GM15510 (cell line): ENCODE data around the gene RCOR1.

Experiments used
- POLR2A ChIP-seq: IDR thresholded peaks from 3 replicates; pipeline ENCODE4 v1.6.1; 2011; ENCODE audit warnings: borderline replicate concordance; ENCODE audit not compliant: insufficient read length; ENCODE audit errors: extremely low read depth

RCOR1 gene

GRCh38 chr14:102560458-102561261 is 31.8 kb upstream of the RCOR1 start:
- no peak for TF ChIP-seq POLR2A

- TF ChIP-seq POLR2A, result no peak
Observed at GRCh38 chr14:102565331-102565887, 27.0 kb upstream of the RCOR1 start.

GRCh38 chr14:102565959-102566358 is 26.5 kb upstream of the RCOR1 start:
- TF ChIP-seq POLR2A, result no peak

- TF ChIP-seq POLR2A, result no peak
Observed at GRCh38 chr14:102568115-102568614, 24.3 kb upstream of the RCOR1 start.

GRCh38 chr14:102570334-102570995 is 22.0 kb upstream of the RCOR1 start:
- no peak for TF ChIP-seq POLR2A

- no peak for TF ChIP-seq POLR2A
Observed at GRCh38 chr14:102571043-102571442, 21.4 kb upstream of the RCOR1 start.

GRCh38 chr14:102571478-102572042 is 20.9 kb upstream of the RCOR1 start:
- no peak for TF ChIP-seq POLR2A

GRCh38 chr14:102573591-102574046 is 18.8 kb upstream of the RCOR1 start:
- TF ChIP-seq POLR2A, result no peak

GRCh38 chr14:102574281-102575159 is 17.9 kb upstream of the RCOR1 start:
- TF ChIP-seq POLR2A, result no peak

GRCh38 chr14:102575160-102575845 is 17.1 kb upstream of the RCOR1 start:
- TF ChIP-seq POLR2A, result no peak

GRCh38 chr14:102578821-102579220 is 13.6 kb upstream of the RCOR1 start:
- TF ChIP-seq POLR2A, result no peak

- no peak for TF ChIP-seq POLR2A
Observed at GRCh38 chr14:102579696-102580549, 12.5 kb upstream of the RCOR1 start.
